ENCODE measurements around the gene MGRN1.

The MGRN1 gene

DNA sequence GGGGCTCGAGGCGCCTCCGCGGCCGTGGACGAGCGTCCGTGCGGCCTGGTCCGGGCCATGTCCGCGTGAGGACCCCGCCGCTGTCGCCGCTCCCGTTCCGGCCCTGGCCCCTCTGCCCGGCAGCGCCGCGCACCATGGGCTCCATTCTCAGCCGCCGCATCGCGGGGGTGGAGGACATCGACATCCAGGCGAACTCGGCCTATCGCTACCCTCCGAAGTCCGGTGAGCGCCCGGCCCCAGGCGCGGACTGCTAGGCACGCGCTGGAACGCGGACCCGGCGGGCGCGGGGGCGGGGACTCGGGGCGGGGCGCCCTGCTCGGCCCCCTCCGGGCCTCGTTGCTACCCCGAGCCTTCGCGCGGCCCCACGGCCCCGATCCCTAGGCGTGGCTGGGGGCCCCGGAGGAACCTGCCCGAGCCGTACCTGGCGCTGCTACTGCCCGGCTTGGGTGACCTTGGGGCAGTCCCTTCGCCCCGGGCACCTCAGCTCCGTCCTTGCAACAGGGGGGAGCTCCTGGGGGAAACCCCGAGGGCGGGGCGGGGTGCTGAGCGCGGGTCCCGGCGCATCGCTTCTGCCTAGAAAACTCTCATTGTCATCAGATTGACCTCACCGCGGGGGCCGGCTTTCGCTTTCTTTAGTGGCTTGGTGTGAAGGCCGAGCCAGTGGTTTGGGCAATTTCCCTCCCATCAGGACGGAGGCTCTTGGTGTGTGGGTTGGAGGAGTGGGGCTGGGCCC is 367 bp downstream of the MGRN1 start:
- DNase-seq (ENCODE audit: low read depth), result peak; percentile 53

DNA sequence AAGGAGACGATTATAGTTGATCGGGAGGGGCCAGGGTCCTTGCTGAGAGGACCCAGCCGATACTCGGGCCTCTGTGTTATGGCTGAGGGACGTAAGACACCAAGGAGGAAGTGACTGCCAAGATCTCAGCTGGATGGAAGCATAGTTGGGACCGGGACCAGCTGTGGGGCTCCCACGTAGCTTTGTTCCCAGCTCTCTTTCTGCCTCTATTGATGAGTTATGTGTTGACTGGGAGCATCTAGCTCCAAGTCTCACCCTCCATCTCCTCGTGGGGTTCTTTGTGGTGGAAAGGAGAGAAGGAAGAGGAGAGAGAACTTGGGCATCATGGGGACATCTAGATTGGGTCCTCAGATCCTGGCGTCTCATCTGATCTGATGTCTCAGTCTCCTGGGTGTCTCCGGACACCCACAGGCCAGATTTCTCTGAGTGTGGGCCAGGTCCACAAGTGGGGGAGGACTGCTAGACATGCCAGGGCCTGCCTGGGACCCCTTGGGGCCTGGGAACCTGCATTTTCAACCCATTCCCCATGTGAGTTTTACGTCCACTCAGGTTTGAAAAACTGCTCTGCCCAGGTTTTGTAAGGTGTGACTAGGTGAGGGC is 1.0 kb downstream of the MGRN1 start:
- DNase-seq (ENCODE audit: low read depth), result no peak

DNA sequence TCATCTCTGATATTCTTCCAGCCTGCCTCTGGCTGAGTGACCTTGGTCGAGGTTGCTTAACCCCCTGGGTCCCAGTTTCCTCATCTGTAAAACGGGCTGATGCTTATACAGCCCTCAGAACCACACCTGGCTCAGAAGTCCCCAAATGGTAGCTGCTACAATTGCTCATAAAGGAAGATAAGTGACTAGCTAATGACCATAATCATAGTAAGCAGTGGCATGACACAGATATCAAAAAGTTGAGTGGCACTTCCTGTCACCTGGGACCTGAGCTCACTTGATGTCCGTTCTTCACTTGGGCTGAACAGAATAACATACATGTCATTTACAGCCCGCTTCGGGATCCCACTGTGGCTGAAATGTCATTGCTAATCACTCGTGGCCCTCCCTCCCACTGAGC is 1.8 kb downstream of the MGRN1 start:
- no peak for DNase-seq (ENCODE audit: low read depth)

DNA sequence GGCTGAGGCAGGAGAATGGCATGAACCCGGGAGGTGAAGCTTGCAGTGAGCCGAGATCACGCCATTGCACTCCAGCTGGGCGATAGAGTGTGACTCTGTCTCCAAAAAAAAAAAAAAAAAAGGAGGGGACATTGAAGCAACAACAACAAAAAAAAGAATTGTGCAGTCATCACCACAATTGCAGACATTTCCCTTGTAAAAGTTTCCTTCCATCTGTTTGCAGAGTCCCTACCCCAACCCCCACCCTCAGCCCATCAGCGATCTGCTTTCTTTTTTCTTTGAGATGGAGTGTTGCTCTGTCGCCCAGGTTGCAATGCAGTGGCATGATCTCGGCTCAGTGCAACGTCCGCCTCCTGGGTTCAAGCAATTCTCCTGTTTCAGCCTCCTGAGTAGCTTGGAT is 3.7 kb downstream of the MGRN1 start:
- no peak for DNase-seq (ENCODE audit: low read depth)

DNA sequence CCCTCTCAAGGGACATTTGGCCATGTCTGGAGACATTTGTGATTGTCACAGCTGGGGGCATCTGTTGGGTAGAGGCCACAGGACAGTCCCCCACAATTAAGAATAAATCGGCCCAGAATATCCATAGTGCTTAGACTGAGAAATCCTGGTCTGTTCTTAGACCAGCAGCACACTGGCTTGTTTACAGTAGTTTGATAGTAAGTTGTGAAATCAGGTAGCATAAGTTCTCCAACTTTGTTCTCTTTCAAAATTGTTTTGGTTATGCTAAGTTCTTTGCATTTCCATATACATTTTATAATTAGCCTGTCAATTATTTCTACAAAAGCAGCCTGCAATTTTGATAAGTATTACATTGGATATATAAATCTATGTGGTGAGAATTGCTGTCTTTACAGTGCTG is 6.8 kb downstream of the MGRN1 start:
- DNase-seq (ENCODE audit: low read depth), result no peak

DNA sequence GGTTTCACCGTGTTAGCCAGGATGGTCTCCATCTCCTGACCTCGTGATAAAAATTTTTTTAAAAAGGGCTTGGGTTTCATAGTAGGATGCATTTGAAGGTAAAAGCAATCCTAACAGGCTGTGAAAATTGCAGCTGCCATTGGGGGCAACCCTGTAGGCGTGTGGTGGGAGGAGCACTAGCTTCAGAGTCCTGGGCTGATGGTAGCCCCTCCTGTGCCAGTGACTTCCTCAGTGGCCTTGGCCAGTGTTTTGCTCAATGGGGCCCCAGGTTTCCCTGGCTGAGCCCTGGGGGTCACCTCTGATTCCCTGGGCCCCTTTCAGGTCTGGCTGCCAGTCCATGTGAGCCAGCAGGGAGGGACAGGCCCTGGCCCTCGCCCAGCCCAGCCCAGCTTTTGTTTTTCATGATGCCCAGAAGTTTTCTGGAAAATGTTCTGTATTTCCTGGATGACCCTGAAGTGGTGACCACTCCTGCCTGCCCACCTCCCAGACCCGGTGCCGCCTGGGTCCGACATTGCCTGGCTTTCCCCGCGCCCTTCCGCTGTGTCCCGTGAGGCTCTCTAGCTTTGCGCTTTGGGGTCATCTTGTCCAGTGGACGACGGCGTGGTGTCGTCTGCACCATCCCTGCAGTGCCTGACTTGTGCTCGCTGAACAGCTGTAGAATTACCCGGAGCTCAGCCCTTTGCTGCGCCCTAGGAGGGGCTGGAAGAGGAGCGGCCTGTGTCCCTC is 9.4 kb downstream of the MGRN1 start:
- no peak for DNase-seq (ENCODE audit: low read depth)

DNA sequence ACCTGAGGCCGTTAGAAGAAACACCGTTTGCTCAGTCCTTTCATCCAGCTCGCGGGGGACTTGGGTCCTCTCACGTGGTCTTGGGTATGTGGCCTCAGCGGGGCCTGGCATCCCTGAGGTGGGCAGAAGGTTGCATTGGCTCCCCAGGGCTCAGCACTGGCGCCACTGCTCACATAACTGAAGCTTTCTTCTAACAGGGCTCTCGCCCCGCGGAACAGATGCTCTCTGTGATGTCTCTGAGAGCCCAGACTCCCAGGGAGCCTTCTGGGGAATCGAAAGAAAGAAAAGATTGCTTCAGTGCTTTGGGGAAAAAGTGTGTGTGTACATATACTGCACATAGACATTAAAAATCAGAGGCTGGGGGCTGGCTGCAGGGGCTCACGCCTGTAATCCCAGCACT is 10.1 kb downstream of the MGRN1 start:
- DNase-seq (ENCODE audit: low read depth), result no peak

DNA sequence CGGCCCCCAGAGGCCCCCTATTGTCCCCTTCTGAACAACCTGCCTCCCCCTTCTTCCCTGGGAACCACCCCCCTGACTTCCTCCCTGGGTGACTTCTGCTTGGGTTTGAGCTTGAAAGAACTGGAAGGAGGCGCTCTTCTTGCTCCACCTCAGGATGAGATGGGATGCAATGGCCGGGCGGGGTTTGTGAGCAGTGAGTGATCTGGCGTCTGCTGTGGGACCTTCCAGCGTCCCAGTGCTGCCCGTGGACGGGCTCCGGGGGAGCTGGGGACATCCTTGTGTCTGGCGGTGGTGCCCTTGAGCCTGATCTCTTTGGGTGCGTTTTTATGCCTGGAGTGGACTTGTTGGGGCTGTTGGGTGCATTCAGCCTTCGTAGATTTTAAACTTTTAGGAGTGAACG is 11.6 kb downstream of the MGRN1 start:
- DNase-seq (ENCODE audit: low read depth), result no peak

DNA sequence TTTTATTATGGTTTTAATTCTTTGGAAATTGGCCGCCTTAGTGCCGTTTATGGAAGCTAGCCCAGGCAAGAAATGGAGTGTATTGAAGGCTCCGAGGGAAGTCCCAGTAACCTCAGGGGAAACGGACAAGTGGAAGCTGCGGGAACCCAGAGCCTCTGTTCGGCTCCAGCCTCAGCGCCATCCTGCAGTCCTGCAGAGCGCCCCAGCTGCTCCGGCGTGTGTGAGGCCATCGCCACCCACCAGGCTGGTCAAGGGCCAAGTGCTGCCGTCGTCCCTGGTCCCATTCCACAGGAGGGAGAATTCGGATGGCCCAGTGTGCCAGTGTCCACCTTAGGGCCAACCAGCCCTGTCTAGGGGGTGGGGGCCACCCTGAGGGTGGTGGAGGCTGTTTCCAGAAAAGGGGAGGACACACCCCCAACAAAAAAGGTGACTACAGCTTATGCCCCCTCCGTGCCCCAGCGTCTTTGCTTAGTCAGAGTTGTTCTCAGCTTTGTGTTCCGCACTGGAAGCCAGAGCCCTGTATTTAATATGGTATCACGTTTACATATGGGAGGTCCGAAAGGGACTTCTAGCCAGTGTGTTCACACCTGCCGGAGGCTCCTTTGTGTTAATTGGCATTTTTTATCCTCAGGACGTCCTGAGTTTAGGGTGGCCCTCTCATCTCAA is 13.0 kb downstream of the MGRN1 start:
- DNase-seq (ENCODE audit: low read depth), result no peak

DNA sequence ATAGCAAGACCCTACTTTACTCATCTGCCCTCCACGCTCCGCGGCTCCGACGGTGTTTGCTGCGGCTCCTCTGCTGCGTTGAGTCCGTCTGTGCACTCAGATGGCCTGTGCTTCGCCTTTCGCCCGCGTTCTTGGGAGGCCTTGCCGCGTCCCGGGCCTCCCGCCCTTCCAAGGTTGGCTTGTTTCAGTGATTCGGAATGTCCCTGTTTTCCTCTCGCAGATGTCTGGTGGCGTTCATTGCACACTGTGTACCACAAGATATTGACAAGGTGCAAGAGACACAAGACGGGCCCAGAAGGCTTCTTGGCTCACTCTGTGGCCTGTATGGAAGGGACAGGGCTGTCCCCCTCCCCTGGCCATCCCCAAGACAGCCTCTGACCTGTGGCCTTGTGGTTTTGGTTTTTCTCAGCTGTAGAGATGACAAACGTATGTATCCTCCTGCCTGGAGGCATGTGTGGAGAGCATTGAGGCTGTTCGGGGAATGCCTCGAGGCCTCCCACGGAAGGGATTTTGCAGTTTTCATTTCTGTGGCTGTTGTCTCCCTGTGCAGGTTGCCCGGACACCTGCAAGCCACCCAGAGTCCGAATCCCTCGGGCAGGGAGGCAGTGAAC is 15.4 kb downstream of the MGRN1 start:
- DNase-seq (ENCODE audit: low read depth), result no peak

DNA sequence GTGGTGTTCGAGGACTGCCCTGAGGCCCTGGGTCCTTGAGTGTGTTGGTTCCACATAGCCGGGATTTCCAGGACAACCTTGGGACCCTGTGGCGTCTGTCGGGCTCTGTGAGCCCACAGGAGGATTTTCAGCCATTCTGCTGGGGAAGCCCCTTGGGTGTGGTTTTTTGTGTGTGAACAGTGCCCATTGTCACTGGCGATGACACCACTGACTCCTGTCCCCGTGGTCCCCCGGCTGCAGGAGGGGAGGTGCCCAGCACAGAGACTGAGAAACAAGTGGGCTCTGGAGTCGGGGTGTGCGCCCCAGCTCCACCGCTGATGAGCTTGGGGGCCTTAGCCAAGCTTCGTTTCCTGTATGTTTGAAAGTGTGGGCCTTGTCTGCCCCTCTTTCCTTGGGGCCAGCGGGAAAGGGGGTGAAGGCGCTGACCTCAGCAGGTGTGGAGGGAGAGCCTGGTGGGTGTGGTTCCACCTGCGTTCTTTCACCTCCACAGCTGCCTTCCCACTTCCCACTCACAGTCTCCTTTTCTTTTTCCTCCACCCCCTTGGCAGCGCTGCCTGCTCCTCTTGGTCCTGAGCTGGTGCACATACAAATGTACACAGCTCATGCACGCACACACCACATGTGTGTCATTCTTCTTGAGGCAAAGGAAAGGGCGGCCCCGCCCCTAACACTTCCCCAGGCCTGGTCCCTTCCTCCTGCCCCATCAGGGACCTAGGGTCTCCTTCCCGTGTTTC is 16.1 kb downstream of the MGRN1 start:
- no peak for DNase-seq (ENCODE audit: low read depth)

DNA sequence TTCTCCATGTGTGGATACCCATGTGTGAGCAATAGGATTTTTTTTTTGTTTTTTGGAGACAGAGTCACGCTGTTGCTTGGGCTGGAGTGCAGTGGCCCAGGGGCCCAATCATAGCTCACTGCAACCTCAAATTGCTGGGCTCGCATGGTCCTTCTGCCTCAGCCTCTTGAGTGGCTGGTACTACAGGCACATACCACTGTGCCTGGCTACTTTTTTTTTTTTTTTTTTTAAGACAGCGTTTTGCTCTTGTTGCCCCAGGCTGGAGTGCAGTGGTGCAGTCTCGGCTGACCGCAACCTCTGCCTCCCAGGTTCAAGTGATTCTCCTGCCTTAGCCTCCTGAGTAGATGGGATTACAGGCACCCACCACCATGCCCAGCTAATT is 16.7 kb downstream of the MGRN1 start:
- DNase-seq (ENCODE audit: low read depth), result no peak

DNA sequence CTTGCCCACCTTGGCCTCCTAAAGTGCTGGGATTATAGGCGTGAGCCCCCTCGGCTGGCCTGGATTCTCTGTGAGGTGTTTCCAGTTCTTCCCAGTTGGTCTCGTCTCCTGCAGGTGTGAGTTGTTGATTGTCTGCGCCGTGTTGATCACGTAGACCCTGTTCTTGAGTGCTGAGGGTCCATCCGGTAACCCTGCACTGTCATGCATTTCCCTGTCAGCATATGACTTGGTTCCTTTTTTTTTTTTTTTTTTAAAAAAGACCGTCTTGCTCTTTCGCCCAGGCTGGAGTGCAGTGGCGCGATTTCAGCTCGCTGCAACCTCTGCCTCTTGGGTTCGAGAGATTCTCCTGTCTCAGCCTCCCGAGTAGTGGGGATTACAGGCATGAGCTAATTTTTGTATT is 17.3 kb downstream of the MGRN1 start:
- DNase-seq (ENCODE audit: low read depth), result no peak

DNA sequence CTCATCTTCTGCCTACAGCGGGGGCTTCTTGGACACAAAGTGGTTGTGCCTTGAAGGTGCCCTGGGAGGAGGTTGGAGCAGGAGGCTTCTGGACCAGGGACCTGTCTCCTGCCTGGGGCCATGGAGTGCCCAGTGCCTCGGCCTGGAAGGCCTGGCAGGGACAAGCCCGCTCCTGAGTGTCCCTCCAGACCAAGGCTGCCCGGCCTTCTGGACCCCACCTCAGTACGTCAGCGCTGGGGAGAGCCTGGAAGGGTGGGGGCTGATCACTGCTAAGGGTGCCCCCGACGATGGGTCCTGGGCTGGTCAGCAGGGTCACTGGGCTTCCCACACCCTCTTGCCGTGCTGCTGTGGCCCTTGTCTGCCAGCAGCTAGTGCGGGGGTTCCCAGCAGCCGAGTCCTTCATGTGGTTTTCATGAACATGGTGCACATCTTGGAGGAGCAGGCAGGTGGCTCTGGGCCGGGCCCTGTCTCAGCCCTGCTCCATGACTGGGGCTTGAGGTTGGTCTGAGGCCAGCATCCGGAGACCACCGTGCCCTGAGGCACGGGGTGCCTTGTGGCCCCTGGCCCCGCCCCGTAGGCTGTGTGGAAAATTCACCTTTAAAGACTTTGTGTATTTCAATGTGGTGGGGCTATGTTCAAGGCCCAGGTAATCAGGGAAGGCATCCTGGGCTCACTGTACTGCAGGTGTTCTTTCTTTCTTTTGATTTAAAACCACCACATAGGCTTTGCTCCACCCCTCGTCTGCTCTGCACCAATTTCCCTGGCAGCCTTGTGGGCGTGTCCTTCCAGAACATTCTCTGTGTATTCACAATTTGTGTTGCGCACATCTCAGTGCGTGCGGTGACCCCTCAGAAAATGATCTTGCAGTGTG is 22.4 kb downstream of the MGRN1 start:
- DNase-seq (ENCODE audit: low read depth), result no peak

DNA sequence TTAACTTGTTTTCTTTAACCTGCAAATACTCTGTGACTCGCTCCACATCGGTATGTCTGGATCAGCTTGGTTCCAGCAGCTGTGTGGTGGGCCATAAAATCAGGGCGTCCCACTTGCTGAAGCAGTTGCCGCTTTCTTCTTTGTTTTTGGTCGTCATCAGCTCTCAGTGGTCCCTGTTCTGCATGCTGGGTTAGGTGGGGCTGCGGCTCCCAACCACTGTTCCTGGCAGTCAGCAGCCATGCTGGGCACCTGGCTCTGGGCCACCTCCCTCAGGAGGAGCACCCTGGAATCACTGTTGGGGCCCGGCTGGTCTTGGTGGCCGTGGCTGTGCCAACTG is 23.0 kb downstream of the MGRN1 start:
- DNase-seq (ENCODE audit: low read depth), result no peak

DNA sequence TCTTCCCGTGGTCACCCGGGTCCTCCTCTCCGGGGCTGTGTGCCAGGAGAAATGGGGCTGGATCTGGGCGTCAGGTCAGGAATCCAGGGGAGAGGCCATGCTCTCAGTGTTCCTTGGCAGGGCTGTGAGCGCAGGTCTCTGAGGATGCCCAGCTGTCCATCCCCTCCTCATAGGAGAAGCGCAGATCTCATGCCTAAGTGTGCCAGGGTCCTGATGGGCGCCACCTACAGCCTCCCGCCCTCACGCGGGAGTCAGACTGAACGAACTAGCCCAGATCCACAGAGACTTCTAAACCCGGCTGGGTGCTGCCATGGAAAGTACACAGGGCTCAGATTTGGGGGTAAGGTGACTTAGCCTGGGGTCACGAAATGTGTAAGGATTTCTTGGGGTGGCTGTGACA is 24.3 kb downstream of the MGRN1 start:
- no peak for DNase-seq (ENCODE audit: low read depth)

DNA sequence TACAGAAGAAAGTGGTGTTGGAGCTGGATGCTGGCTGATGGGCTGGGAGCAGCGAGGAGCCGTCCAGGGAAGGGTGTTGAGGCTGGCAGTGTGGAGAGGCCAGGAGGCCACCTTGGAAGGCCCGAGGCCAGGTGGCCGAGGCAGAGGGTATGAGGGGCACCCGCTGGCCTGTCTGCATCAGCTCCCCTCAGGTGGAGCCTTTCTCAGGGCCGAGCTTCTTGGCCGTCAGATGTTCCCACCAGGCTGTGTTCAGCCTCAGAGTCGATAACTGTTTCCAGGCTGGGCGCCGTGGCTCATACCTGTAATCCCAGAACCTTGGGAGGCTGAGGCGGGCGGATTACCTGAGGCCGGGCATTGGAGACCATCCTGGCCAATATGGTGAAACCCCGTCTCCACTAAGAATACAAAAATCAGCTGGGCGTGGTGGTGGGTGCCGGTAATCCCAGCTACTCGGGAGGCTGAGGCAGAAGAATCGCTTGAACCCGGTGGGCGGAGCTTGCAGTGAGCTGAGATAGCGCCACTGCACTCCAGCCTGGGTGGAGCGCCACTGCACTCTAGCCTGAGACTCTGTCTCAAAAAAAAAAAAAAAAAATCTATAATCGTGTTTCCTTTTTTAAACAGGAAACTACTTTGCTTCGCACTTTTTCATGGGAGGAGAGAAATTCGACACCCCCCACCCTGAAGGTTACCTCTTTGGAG is 25.3 kb downstream of the MGRN1 start:
- DNase-seq (ENCODE audit: low read depth), result no peak

DNA sequence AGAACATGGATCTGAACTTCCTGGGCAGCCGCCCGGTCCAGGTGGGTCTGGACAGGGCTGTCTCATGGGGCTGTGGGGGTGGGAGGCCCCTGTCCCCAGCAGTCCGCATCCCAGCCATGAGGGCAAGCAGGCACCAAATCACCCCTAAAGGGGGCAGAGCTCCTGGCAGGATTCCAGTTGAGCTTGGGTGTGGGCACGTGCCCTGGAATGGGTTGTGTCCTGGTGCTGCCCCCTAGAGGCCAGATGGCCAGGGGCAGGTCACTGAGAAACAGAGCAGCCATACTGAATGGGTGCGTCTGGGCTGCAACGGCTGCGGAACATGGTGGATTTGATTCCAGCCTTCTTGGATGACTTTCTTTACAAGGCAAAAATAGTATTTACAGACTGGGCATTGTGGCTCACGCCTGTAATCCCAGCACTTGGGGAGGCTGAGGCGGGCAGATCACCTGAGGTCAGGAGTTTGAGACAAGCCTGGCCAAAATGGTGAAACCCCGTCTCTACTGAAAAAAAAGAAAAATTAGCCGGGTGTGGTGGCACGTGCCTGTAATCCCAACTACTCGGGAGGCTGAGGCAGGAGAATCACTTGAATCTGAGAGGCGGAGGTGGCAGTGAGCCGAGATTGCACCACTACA is 25.9 kb downstream of the MGRN1 start:
- peak; percentile 68 for DNase-seq (ENCODE audit: low read depth)

DNA sequence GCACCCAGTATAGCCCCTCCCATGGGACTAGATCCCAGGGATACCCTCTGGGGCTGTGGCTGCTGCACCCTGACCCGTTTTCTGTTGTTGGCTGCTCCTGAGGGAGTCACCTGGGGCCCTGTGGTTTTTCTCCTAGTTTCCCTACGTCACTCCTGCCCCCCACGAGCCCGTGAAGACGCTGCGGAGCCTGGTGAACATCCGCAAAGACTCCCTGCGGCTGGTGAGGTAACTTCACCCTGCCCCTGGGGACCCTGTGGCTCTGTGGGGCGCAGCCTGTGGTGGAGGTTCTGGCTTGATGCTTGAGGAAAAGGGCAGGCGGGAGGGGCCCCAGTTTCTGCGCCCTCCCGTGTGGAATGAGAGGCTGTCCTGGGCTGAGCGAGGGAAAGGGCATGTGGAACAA is 27.2 kb downstream of the MGRN1 start:
- DNase-seq (ENCODE audit: low read depth), result no peak

DNA sequence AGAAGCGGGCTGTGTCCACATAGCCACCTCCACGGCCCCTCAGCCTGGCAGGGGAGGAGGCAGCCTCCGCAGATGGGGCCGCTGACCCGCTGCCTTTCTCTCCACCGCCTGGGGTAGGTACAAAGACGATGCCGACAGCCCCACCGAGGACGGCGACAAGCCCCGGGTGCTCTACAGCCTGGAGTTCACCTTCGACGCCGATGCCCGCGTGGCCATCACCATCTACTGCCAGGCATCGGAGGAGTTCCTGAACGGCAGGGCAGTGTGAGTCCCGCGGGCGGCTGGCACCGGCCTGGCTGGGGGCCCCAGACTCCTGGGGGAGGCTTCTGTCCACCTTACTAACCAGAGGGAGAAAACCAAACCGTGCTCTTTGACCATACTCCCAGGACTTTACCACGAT is 27.9 kb downstream of the MGRN1 start:
- no peak for DNase-seq (ENCODE audit: low read depth)

Measured in activated T-cell treated with anti-CD3 and anti-CD28 coated beads for 1 hour (primary cell).